Left lung (tissue), 10 donors: Measurements from ENCODE around the gene MTMR1. TPM values are rescaled to one million over a fixed set of nuclear protein-coding genes. Genes with fewer than 3 reads are reported as not detected.

Experiments
- ATAC-seq: fragments of 200-7000 bp; cut with Tn5 transposase; one replicate; pipeline ENCODE4 v1.9.1; 2020; ENCODE audit warnings: moderate library complexity
- DNase-seq, 4 donors: peaks; one replicate each; pipeline ENCODE4 v3.0.0-alpha.2; 2013 to 2020
- H3K27ac ChIP-seq, 2 donors: fragments of 200-600 bp; sonication (generic) in 1 of 2; one replicate each; pipeline versions ENCODE4 v1.5.0 to v1.8.0; 2020 to 2021
- H3K27me3 ChIP-seq, 2 donors: fragments of 200-600 bp; sonication (generic) in 1 of 2; one replicate each; pipeline versions ENCODE4 v1.5.0 to v1.8.0; 2020 to 2021
- H3K36me3 ChIP-seq, 2 donors: fragments of 200-600 bp; sonication (generic) in 1 of 2; one replicate each; pipeline versions ENCODE4 v1.5.0 to v1.8.0; 2020 to 2021
- H3K4me1 ChIP-seq, 2 donors: fragments of 200-600 bp; one replicate each; pipeline ENCODE4 v1.8.0; 2021
- H3K4me3 ChIP-seq, 2 donors: fragments of 200-600 bp; sonication (generic) in 1 of 2; one replicate each; pipeline versions ENCODE4 v1.5.0 to v1.8.0; 2020 to 2021; ENCODE audit warnings: mild to moderate bottlenecking in 1 of 2
- H3K9me3 ChIP-seq, 2 donors: fragments of 200-600 bp; sonication (generic) in 1 of 2; one replicate each; pipeline versions ENCODE4 v1.5.0 to v1.8.0; 2020 to 2021
- CTCF ChIP-seq, 2 donors: fragments of 200-600 bp; sonication (generic) in 1 of 2; IDR thresholded peaks; one replicate each; pipeline versions ENCODE4 v1.5.0 to v1.8.0; 2021; ENCODE audit warnings: antibody characterized with exemption in 2 of 2
- intact Hi-C, 2 donors: fragments of 100-400 bp; cut with DNase I; formaldehyde crosslinking; loops; one replicate each; pipeline versions ENCODE4 v1.11.2 to v1.14.2; 2022
- polyA plus RNA-seq, 6 donors: library from polyadenylated mRNA; unstranded; fragments of 120-200 nt; gene quantifications; one replicate each; pipeline ENCODE4 v1.2.1, GENCODE V29; 2013; ENCODE audit not compliant: insufficient read length in 6 of 6
- total RNA-seq, 2 donors: library from RNA; stranded (reverse); fragmentation: NEBNext Ultra II Directional; extraction: Animal tissue kit (Norgen Biotek cat#: 25700); gene quantifications; one replicate each; pipeline ENCODE4 v1.2.1, GENCODE V29; 2021
- donor health status: DM: no; HTN: yes; CAD: no.
- donor health status: DM: no; HTN: no; CAD: no.

Gene MTMR1
- total and polyA plus RNA-seq, 8 donors, result 17.3 to 23.1 (median 20.7) TPM

GRCh38 chrX:150715184-150715583, 22.0 kb downstream of the MTMR1 start:
- no peaks in the 10 kb centered on the region for H3K27me3 ChIP-seq
- intact Hi-C loops, result no loop called here
- H3K9me3 ChIP-seq, result no peaks in the 10 kb centered on the region
- H3K36me3 ChIP-seq, result no peaks in the 10 kb centered on the region
- H3K4me1 ChIP-seq, result no peaks in the 10 kb centered on the region
- ATAC-seq, result no peak
- no peak overlapping the region for H3K27ac ChIP-seq
- no peak for TF ChIP-seq CTCF (IDR thresholded peaks at IDR 0.05)
- no peak for DNase-seq
- H3K4me3 ChIP-seq, result no peak overlapping the region

GRCh38 chrX:150719621-150720020, 26.4 kb downstream of the MTMR1 start:
- H3K36me3 ChIP-seq, result no peaks in the 10 kb centered on the region
- TF ChIP-seq CTCF (IDR thresholded peaks at IDR 0.05), result no peak
- ATAC-seq (no peak), DNase-seq (no peak)
- H3K4me3 ChIP-seq, result no peak overlapping the region
- intact Hi-C loops, result no loop called here
- no peaks in the 10 kb centered on the region for H3K27me3 ChIP-seq
- no peak overlapping the region for H3K27ac ChIP-seq
- no peaks in the 10 kb centered on the region for H3K4me1 ChIP-seq
- H3K9me3 ChIP-seq, result no peaks in the 10 kb centered on the region

GRCh38 chrX:150729956-150730355, 36.8 kb downstream of the MTMR1 start:
- Histone ChIP-seq H3K4me3 (no peak overlapping the region), H3K36me3 (peaks cover 4 to 26% of the 10 kb centered on the region in 2 donors), H3K4me1 (no peaks in the 10 kb centered on the region), H3K9me3 (no peaks in the 10 kb centered on the region), H3K27ac (no peak overlapping the region), H3K27me3 (no peaks in the 10 kb centered on the region)
- TF ChIP-seq CTCF (IDR thresholded peaks at IDR 0.05), result no peak
- intact Hi-C loops, result no loop called here
- no peak for ATAC-seq
- DNase-seq, result no peak

GRCh38 chrX:150730719-150731118, 37.5 kb downstream of the MTMR1 start:
- no peak for TF ChIP-seq CTCF (IDR thresholded peaks at IDR 0.05)
- Histone ChIP-seq H3K36me3 (peaks cover 4 to 26% of the 10 kb centered on the region in 2 donors), H3K9me3 (no peaks in the 10 kb centered on the region), H3K27me3 (no peaks in the 10 kb centered on the region), H3K4me3 (no peak overlapping the region), H3K4me1 (no peaks in the 10 kb centered on the region), H3K27ac (no peak overlapping the region)
- DNase-seq (no peak), ATAC-seq (no peak)
- intact Hi-C loops, result no loop called here

GRCh38 chrX:150731795-150732194, 38.6 kb downstream of the MTMR1 start:
- H3K36me3 ChIP-seq, result peaks cover 4 to 26% of the 10 kb centered on the region in 2 donors

More at GRCh38 chrX:150731795-150732194, 38.6 kb downstream of the MTMR1 start:
- no peaks in the 10 kb centered on the region for H3K27me3 ChIP-seq
- TF ChIP-seq CTCF (IDR thresholded peaks at IDR 0.05), result no peak
- no peak for DNase-seq
- no peak overlapping the region for H3K4me3 ChIP-seq
- ATAC-seq, result no peak
- intact Hi-C loops, result no loop called here
- no peaks in the 10 kb centered on the region for H3K9me3 ChIP-seq
- H3K4me1 ChIP-seq, result no peaks in the 10 kb centered on the region
- H3K27ac ChIP-seq, result no peak overlapping the region
